ENCODE measurements around the gene ANKS1B. TPM values are rescaled to one million over a fixed set of nuclear protein-coding genes. Genes with fewer than 3 reads are reported as not detected.

The ANKS1B gene
- total and polyA plus RNA-seq, 2 of the 4 experiments (the other 2 are of a cell fraction): 0.17 to 0.18 TPM

DNA sequence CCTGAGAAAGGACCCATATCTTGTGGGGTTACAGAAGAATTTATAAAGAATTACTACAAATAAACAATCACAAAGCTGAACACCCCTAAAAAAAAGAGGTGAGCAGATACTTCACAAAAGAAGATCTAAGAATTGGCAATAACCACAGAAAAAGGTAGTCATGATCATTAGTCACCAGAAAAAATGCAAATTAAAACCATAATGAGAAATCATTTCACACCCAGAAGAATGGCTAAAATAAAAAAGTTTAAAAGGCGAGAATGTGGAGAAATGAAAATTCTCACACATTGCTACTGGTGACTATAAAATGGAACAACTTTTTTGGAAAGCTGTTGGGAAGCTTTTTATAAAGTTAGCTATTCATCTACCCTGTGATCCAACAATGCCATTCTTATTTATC, 545.3 kb downstream of the ANKS1B start:
- Histone ChIP-seq H3K23ac (ENCODE audit: low read depth, low read length) (no peak overlapping the region), H2BK20ac (ENCODE audit: low read depth, low read length) (no peak overlapping the region), H3K9me3 (ENCODE audit: control insufficient read depth, insufficient read depth, low read length) (0 out of 2 replicates have a peak, but pooled peaks cover 2% of the 10 kb centered on the region), H4K8ac (ENCODE audit: low read depth in 2 of 2, low read length in 2 of 2) (no peak overlapping the region), H3K56ac (ENCODE audit: extremely low read depth, insufficient read depth, low read length) (no peak overlapping the region), H3K79me1 (ENCODE audit: low read depth in 1 of 2, low read length in 2 of 2) (no peaks in the 10 kb centered on the region), H2AFZ (replicated peaks; ENCODE audit: low read length, poor library complexity) (no peak overlapping the region), H3K9ac (ENCODE audit: low read depth, low read length) (no peak overlapping the region), H4K5ac (ENCODE audit: low read depth, low read length) (no peak overlapping the region), H2BK5ac (ENCODE audit: low read depth, low read length, poor library complexity, severe bottlenecking) (no peak overlapping the region), H3K36me3 (ENCODE audit: control insufficient read depth, insufficient read depth, low read length) (no peaks in the 10 kb centered on the region), H3K4me3 (ENCODE audit: insufficient read depth, low read depth, low read length) (no peak overlapping the region), H2AK9ac (replicated peaks; ENCODE audit: low read depth, low read length, poor library complexity) (no peak overlapping the region), H2AK5ac (ENCODE audit: low read depth, low read length) (no peak overlapping the region), H3K18ac (ENCODE audit: low read depth, low read length) (no peak overlapping the region), H3K9me1 (ENCODE audit: insufficient read depth, low read length) (no peaks in the 10 kb centered on the region), H2BK120ac (ENCODE audit: low read depth, low read length) (no peak overlapping the region), H3K27ac (ENCODE audit: insufficient read depth, low read length) (no peak overlapping the region), H3K4me2 (ENCODE audit: low read depth, low read length) (no peak overlapping the region), H3K4ac (ENCODE audit: low read depth, low read length) (no peak overlapping the region), H4K20me1 (ENCODE audit: insufficient read depth, low read length) (no peaks in the 10 kb centered on the region), H2BK15ac (ENCODE audit: low read depth, low read length) (no peak overlapping the region), H3K14ac (replicated peaks; ENCODE audit: low read depth, low read length) (no peak overlapping the region), H4K91ac (ENCODE audit: insufficient read depth, low read depth, low read length) (no peak overlapping the region), H3K27me3 (ENCODE audit: control insufficient read depth, insufficient read depth, low read length) (no peaks in the 10 kb centered on the region), H3K4me1 (ENCODE audit: control insufficient read depth, insufficient read depth, low read length) (no peaks in the 10 kb centered on the region)
- WGBS, 2 experiments (ENCODE audit: extremely low coverage in 2 of 2, insufficient read length in 1 of 2): no CpG with 5 or more reads among the region's 1 CpG
- TF ChIP-seq RAD21 (IDR thresholded peaks at IDR 0.05; ENCODE audit: low read length) (no peak), SMC3 (IDR thresholded peaks at IDR 0.05; ENCODE audit: low read depth, low read length) (no peak), MXI1 (IDR thresholded peaks at IDR 0.05; ENCODE audit: borderline replicate concordance, low read depth, low read length) (no peak), POLR2A (IDR thresholded peaks at IDR 0.05; ENCODE audit: low read depth, low read length) (no peak), CHD1 (IDR thresholded peaks at IDR 0.05; ENCODE audit: low read depth, low read length) (no peak), FOS (IDR thresholded peaks at IDR 0.05; ENCODE audit: low read depth, low read length) (no peak), NFE2L2 (IDR thresholded peaks at IDR 0.05; ENCODE audit: low read depth, low read length) (no peak), CEBPB (IDR thresholded peaks at IDR 0.05; ENCODE audit: low read depth, low read length) (no peak), RFX5 (IDR thresholded peaks at IDR 0.05; ENCODE audit: low read depth, low read length) (no peak), MAZ (IDR thresholded peaks at IDR 0.05; ENCODE audit: borderline replicate concordance, low read depth, low read length) (no peak)
- TF ChIP-seq, protein P1, sequence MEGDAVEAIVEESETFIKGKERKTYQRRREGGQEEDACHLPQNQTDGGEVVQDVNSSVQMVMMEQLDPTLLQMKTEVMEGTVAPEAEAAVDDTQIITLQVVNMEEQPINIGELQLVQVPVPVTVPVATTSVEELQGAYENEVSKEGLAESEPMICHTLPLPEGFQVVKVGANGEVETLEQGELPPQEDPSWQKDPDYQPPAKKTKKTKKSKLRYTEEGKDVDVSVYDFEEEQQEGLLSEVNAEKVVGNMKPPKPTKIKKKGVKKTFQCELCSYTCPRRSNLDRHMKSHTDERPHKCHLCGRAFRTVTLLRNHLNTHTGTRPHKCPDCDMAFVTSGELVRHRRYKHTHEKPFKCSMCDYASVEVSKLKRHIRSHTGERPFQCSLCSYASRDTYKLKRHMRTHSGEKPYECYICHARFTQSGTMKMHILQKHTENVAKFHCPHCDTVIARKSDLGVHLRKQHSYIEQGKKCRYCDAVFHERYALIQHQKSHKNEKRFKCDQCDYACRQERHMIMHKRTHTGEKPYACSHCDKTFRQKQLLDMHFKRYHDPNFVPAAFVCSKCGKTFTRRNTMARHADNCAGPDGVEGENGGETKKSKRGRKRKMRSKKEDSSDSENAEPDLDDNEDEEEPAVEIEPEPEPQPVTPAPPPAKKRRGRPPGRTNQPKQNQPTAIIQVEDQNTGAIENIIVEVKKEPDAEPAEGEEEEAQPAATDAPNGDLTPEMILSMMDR (conservative IDR thresholded peaks at IDR 0.05; ENCODE audit: low read depth, low read length): no peak
- POLR2A ChIA-PET (ENCODE audit: unreplicated experiment): no interaction called here
- DNase-seq (no peak), ATAC-seq (ENCODE audit: low read depth) (no peak)
- CTCF ChIA-PET: no interaction called here
- dilution Hi-C loops (cut with HindIII; ENCODE audit: low sequenced_read_pairs, unreplicated experiment) (no loop called here), in situ Hi-C loops (cut with MboI; ENCODE audit: low sequenced_read_pairs) (no loop called here), intact Hi-C loops (cut with micrococcal nuclease) (no loop called here)
- no TSS peak for BruUV-seq (replicated peaks)

Measured in IMR-90 (cell line).